PFSK-1 (cell line): ENCODE measurements around the gene NIPA2.

Source experiments
- FOXP2 ChIP-seq: optimal IDR thresholded peaks from 2 replicates; pipeline ENCODE3; 2011; ENCODE audit warnings: borderline replicate concordance, control low read depth, inconsistent platforms; ENCODE audit not compliant: insufficient read depth; ENCODE audit errors: extremely low read length, extremely low read depth
- POLR2AphosphoS5 ChIP-seq: IDR thresholded peaks from 2 replicates; pipeline ENCODE4 v1.6.1; 2012; ENCODE audit warnings: low read depth, mild to moderate bottlenecking, control low read depth, low read length, moderate library complexity
- SIN3A ChIP-seq: IDR thresholded peaks from 2 replicates; pipeline ENCODE4 v1.6.1; 2012; ENCODE audit warnings: mild to moderate bottlenecking, low read length, moderate library complexity, borderline replicate concordance; ENCODE audit not compliant: insufficient read depth
- TAF1 ChIP-seq: IDR thresholded peaks from 2 replicates; pipeline ENCODE4 v1.6.1; 2012; ENCODE audit warnings: low read length, control low read depth, borderline replicate concordance; ENCODE audit not compliant: insufficient read depth
- TF ChIP-seq, protein P1 (sequence below), 2 experiments: IDR thresholded peaks; 2 replicates each; pipeline versions ENCODE4 v1.6.1 to v1.8.0; 2011 to 2012; ENCODE audit warnings: low read depth in 2 of 2, low read length in 2 of 2, control low read depth in 1 of 2, inconsistent platforms in 1 of 2, mild to moderate bottlenecking in 1 of 2, moderate library complexity in 1 of 2; ENCODE audit not compliant: insufficient read depth in 1 of 2

NIPA2 gene

GRCh38 chr15:22880068-22880980, 41.9 kb downstream of the NIPA2 start:
- TF ChIP-seq TAF1 = no peak
- no peak for TF ChIP-seq FOXP2
- TF ChIP-seq, protein P1, sequence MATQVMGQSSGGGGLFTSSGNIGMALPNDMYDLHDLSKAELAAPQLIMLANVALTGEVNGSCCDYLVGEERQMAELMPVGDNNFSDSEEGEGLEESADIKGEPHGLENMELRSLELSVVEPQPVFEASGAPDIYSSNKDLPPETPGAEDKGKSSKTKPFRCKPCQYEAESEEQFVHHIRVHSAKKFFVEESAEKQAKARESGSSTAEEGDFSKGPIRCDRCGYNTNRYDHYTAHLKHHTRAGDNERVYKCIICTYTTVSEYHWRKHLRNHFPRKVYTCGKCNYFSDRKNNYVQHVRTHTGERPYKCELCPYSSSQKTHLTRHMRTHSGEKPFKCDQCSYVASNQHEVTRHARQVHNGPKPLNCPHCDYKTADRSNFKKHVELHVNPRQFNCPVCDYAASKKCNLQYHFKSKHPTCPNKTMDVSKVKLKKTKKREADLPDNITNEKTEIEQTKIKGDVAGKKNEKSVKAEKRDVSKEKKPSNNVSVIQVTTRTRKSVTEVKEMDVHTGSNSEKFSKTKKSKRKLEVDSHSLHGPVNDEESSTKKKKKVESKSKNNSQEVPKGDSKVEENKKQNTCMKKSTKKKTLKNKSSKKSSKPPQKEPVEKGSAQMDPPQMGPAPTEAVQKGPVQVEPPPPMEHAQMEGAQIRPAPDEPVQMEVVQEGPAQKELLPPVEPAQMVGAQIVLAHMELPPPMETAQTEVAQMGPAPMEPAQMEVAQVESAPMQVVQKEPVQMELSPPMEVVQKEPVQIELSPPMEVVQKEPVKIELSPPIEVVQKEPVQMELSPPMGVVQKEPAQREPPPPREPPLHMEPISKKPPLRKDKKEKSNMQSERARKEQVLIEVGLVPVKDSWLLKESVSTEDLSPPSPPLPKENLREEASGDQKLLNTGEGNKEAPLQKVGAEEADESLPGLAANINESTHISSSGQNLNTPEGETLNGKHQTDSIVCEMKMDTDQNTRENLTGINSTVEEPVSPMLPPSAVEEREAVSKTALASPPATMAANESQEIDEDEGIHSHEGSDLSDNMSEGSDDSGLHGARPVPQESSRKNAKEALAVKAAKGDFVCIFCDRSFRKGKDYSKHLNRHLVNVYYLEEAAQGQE (IDR thresholded peaks at IDR 0.05; ENCODE audit: insufficient read depth in 1 of 2, low read depth in 2 of 2, low read length in 2 of 2) = no peak
- TF ChIP-seq POLR2AphosphoS5 = no peak
- TF ChIP-seq SIN3A = no peak

- TF ChIP-seq TAF1 (no peak), FOXP2 (no peak), SIN3A (no peak), POLR2AphosphoS5 (no peak)
- TF ChIP-seq, protein P1 (IDR thresholded peaks at IDR 0.05; ENCODE audit: insufficient read depth in 1 of 2, low read depth in 2 of 2, low read length in 2 of 2) = no peak
These were observed 42.7 kb downstream of the NIPA2 start for GRCh38 chr15:22880981-22881738.

GRCh38 chr15:22881739-22882440, 43.4 kb downstream of the NIPA2 start:
- TF ChIP-seq POLR2AphosphoS5 = no peak
- TF ChIP-seq FOXP2 = no peak
- TF ChIP-seq TAF1 = no peak
- TF ChIP-seq, protein P1 (IDR thresholded peaks at IDR 0.05; ENCODE audit: insufficient read depth in 1 of 2, low read depth in 2 of 2, low read length in 2 of 2) = no peak
- no peak for TF ChIP-seq SIN3A

DNA sequence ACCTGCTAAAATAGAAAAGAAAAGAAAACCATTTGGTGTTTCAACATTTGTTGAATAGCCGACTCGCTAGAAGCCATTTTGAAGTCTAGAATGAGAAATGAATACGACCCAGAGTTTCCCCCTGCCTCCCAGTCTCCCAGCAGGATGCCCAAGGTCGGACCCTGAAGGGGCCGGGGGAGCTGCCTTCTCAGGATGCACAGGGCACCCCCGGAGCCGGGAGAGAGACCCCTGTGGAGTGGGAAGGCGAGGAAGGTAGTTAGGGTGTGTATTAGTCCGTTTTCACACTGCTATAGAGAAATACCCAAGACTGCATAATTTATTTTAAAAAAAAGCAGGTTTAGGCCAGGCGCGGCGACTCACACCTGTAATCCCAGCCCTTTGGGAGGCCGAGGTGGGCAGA, 44.7 kb downstream of the NIPA2 start:
- TF ChIP-seq TAF1 = no peak
- TF ChIP-seq, protein P1 (IDR thresholded peaks at IDR 0.05; ENCODE audit: insufficient read depth in 1 of 2, low read depth in 2 of 2, low read length in 2 of 2) = no peak
